ENCODE measurements around the gene HIVEP3. TPM values are rescaled to one million over a fixed set of nuclear protein-coding genes. Genes with fewer than 3 reads are reported as not detected.
"Not testable (repeated sequence)": the region's sequence is repeated elsewhere in the genome, so short reads cannot be mapped to it uniquely, and the experiment has no call there.

Gene HIVEP3
- total RNA-seq, 8 experiments from 2014 or later: 3.1 to 8.0 (median 4.6) TPM

- no peak for ATAC-seq (replicated peaks in 6 of 8)
- Histone ChIP-seq H3K4me3 (no peak overlapping the region), H3K27ac (no peak overlapping the region), H3K4me1 (replicated peaks in 1 of 2) (peaks cover 0 to 6% of the 10 kb centered on the region in 2 donors)
- in situ Hi-C loops (cut with MboI; ENCODE audit: low pct_unique_long_range_greater_than_20kb in 2 of 9, low sequenced_read_pairs in 9 of 9, unreplicated experiment in 9 of 9): no loop called here
- WGBS, 10 experiments: 71 to 96% (median 80%) methylated on average over 1 to 13 of the region's 19 CpGs; no CpG with 5 or more reads in 1 of the 10 experiments
Measured at GRCh38 chr1:41698916-41699860, 219.5 kb downstream of the HIVEP3 start.

GRCh38 chr1:41696381-41696780, 222.3 kb downstream of the HIVEP3 start:
- ATAC-seq (replicated peaks in 6 of 8): no peak
- in situ Hi-C loops (cut with MboI; ENCODE audit: low pct_unique_long_range_greater_than_20kb in 2 of 9, low sequenced_read_pairs in 9 of 9, unreplicated experiment in 9 of 9): no loop called here
- WGBS, 10 experiments: 50 to 100% (median 76%) methylated on average over 1 to 8 of the region's 9 CpGs; no CpG with 5 or more reads in 1 of the 10 experiments
- no peak overlapping the region for H3K27ac ChIP-seq
- peaks cover 5 to 6% of the 10 kb centered on the region in 2 donors for H3K4me1 ChIP-seq (replicated peaks in 1 of 2)
- H3K4me3 ChIP-seq: no peak overlapping the region

GRCh38 chr1:41695118-41695745, 223.5 kb downstream of the HIVEP3 start:
- in situ Hi-C loops (cut with MboI; ENCODE audit: low pct_unique_long_range_greater_than_20kb in 2 of 9, low sequenced_read_pairs in 9 of 9, unreplicated experiment in 9 of 9): no loop called here
- Histone ChIP-seq H3K4me1 (replicated peaks in 1 of 2) (peaks cover 5 to 6% of the 10 kb centered on the region in 2 donors), H3K27ac (no peak overlapping the region), H3K4me3 (no peak overlapping the region)
- 20 to 100% (median 90%) methylated on average over 1 to 2 of the region's 3 CpGs; no CpG with 5 or more reads in 6 of the 10 experiments for WGBS, 10 experiments
- ATAC-seq (replicated peaks in 6 of 8): peak in 1 of 8 experiments; percentile 44

DNA sequence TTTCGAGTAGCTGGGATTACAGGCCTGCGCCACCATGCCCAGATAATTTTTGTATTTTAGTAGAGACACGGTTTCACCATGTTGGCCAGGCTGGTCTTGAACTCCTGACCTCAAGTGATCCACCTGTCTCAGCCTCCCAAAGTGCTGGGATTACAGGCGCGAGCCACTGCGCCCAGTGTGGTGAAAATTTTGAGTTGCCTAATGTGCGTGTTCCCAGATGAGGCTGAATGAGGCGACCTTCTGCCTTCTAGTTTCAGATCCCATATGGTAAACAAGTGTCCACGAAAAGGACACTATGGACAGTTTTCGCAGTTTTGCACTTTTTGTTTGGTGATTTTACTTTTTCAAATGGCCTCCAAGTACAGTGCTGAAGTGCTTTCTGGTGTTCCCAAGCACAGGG, 226.8 kb downstream of the HIVEP3 start:
- H3K4me3 ChIP-seq; in situ Hi-C loops (cut with MboI; ENCODE audit: low pct_unique_long_range_greater_than_20kb in 2 of 9, low sequenced_read_pairs in 9 of 9, unreplicated experiment in 9 of 9); ATAC-seq (replicated peaks in 6 of 8); H3K27ac ChIP-seq: not testable (repeated sequence)
- H3K4me1 ChIP-seq (replicated peaks in 1 of 2): peaks cover 14% of the 10 kb centered on the region in 2 donors
- WGBS, 10 experiments: 76 to 100% (median 94%) methylated on average over 1 to 8 of the region's 10 CpGs

DNA sequence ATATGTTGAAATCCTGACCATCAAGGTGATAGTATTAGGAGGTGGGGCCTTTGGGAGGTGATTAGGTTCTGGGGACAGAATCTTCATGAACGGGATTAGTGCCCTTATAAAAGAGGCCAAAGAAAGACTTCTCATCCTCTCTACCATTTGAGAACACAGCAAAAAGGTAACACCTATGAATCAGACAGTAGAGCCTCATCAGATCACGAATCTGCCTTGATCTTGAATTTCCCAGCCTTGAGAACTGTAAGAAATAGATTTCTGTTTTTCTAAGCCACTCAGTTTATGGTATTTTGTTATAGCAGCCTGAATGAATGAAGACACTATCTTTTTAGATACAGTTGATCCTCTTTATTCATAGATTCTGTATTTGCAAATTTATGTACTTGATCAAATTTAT, 227.3 kb downstream of the HIVEP3 start:
- Histone ChIP-seq H3K4me3 (no peak overlapping the region), H3K4me1 (replicated peaks in 1 of 2) (peaks cover 14% of the 10 kb centered on the region in 2 donors), H3K27ac (no peak overlapping the region)
- ATAC-seq (replicated peaks in 6 of 8): no peak
- WGBS, 10 experiments: 53 to 100% (median 80%) methylated on average over 1 to 2 of the region's 2 CpGs; no CpG with 5 or more reads in 1 of the 10 experiments
- in situ Hi-C loops (cut with MboI; ENCODE audit: low pct_unique_long_range_greater_than_20kb in 2 of 9, low sequenced_read_pairs in 9 of 9, unreplicated experiment in 9 of 9): no loop called here

- Histone ChIP-seq H3K4me3 (no peak overlapping the region), H3K4me1 (replicated peaks in 1 of 2) (peaks cover 14% of the 10 kb centered on the region in 2 donors), H3K27ac (no peak overlapping the region)
- WGBS, 10 experiments: 93 to 100% (median 98%) methylated on average over 1 to 7 of the region's 8 CpGs; no CpG with 5 or more reads in 5 of the 10 experiments
- in situ Hi-C loops (cut with MboI; ENCODE audit: low pct_unique_long_range_greater_than_20kb in 2 of 9, low sequenced_read_pairs in 9 of 9, unreplicated experiment in 9 of 9): no loop called here
- ATAC-seq (replicated peaks in 6 of 8): no peak
Measured at GRCh38 chr1:41690331-41690730, 228.4 kb downstream of the HIVEP3 start.

GRCh38 chr1:41689558-41689981, 229.2 kb downstream of the HIVEP3 start:
- peaks cover 14% of the 10 kb centered on the region in 2 donors for H3K4me1 ChIP-seq (replicated peaks in 1 of 2)
- WGBS, 10 experiments: 47 to 85% (median 71%) methylated on average over 3 to 7 of the region's 7 CpGs; no CpG with 5 or more reads in 3 of the 10 experiments
- no peak overlapping the region for H3K4me3 ChIP-seq
- H3K27ac ChIP-seq: no peak overlapping the region
- in situ Hi-C loops (cut with MboI; ENCODE audit: low pct_unique_long_range_greater_than_20kb in 2 of 9, low sequenced_read_pairs in 9 of 9, unreplicated experiment in 9 of 9): no loop called here
- ATAC-seq (replicated peaks in 6 of 8): peak in 7 of 8 experiments; percentile 10 to 91 (median 57)

DNA sequence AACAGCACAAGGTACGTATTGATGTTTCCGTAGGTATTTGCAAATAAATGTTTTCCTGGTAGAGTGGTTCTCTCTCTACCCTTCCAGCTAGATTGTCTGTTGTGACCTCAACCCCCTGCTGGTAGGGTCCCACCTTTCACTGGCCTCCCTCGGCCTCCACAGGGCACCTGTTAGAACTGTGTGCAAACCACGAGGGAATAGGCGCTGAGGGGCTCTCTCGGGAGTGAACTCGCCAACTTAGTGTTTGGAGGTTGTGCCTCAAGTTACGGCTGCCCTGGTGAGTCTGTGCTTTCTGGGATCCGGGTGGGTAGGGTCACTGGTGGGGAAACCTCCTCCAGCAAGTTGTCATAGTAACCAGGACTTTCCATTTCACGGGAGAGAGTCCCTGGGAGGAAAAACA, 229.6 kb downstream of the HIVEP3 start:
- peak in 1 of 8 experiments; percentile 23 for ATAC-seq (replicated peaks in 6 of 8)
- 71 to 100% (median 86%) methylated on average over 2 to 10 of the region's 10 CpGs for WGBS, 10 experiments
- in situ Hi-C loops (cut with MboI; ENCODE audit: low pct_unique_long_range_greater_than_20kb in 2 of 9, low sequenced_read_pairs in 9 of 9, unreplicated experiment in 9 of 9): no loop called here
- Histone ChIP-seq H3K4me1 (replicated peaks in 1 of 2) (peaks cover 14% of the 10 kb centered on the region in 2 donors), H3K27ac (no peak overlapping the region), H3K4me3 (no peak overlapping the region)

GRCh38 chr1:41687007-41687406, 231.7 kb downstream of the HIVEP3 start:
- Histone ChIP-seq H3K4me1 (replicated peaks in 1 of 2) (peaks cover 7 to 13% of the 10 kb centered on the region in 2 donors), H3K27ac (no peak overlapping the region), H3K4me3 (no peak overlapping the region)
- 80 to 100% (median 100%) methylated on average over 1 of the region's 1 CpG; no CpG with 5 or more reads in 5 of the 10 experiments for WGBS, 10 experiments
- ATAC-seq (replicated peaks in 6 of 8): no peak
- in situ Hi-C loops (cut with MboI; ENCODE audit: low pct_unique_long_range_greater_than_20kb in 2 of 9, low sequenced_read_pairs in 9 of 9, unreplicated experiment in 9 of 9): no loop called here

- in situ Hi-C loops (cut with MboI; ENCODE audit: low pct_unique_long_range_greater_than_20kb in 2 of 9, low sequenced_read_pairs in 9 of 9, unreplicated experiment in 9 of 9): no loop called here
- peaks cover 4% of the 10 kb centered on the region in 2 donors for H3K4me1 ChIP-seq (replicated peaks in 1 of 2)
- 43 to 94% (median 83%) methylated on average over 1 to 2 of the region's 4 CpGs; no CpG with 5 or more reads in 5 of the 10 experiments for WGBS, 10 experiments
- H3K27ac ChIP-seq: no peak overlapping the region
- ATAC-seq (replicated peaks in 6 of 8): no peak
- H3K4me3 ChIP-seq: no peak overlapping the region
Measured at GRCh38 chr1:41683681-41684500, 234.8 kb downstream of the HIVEP3 start.

DNA sequence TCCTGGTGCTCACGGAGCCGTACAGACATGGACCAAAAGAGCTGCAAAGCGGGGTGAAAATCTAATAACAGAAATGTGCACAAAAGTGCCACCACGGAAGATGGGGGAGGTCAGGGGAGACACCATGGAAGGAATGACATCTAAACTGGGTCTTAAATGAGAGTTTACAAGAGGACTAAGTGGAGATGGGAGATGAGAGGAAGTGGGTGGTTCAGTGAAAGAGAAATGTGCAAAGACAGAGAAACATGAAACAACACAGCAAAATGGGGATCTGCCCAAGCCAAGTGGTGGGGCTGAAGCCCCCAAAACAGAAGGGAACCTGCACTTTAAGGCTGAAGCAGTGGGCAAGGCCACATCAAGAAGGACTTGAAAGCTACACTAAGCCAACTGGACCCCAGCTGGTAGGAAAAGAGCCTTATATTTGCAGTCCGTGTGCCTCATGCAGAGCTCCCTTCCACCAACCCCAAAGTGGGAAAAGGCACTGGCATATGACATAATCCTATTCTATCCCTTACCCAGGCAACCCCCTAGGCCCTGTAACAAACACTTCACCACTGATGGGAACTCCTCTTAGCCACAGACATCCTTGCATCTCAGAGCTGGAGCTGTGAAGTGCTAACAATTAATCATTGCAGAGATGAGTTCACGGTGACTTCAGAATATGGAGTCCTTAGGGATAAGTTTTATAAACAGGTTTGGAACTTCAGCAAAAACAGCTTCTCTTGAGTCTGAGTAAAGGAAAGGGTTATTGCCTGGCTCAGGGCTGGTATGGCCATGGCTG, 235.7 kb downstream of the HIVEP3 start:
- ATAC-seq (replicated peaks in 6 of 8): peak in 2 of 8 experiments; percentile 17 to 33
- in situ Hi-C loops (cut with MboI; ENCODE audit: low pct_unique_long_range_greater_than_20kb in 2 of 9, low sequenced_read_pairs in 9 of 9, unreplicated experiment in 9 of 9): no loop called here
- Histone ChIP-seq H3K27ac (no peak overlapping the region), H3K4me3 (no peak overlapping the region), H3K4me1 (replicated peaks in 1 of 2) (peaks cover 7 to 8% of the 10 kb centered on the region in 2 donors)
- 50 to 93% (median 87%) methylated on average over 1 to 6 of the region's 6 CpGs; no CpG with 5 or more reads in 2 of the 10 experiments for WGBS, 10 experiments

GRCh38 chr1:41682149-41682548, 236.6 kb downstream of the HIVEP3 start:
- Histone ChIP-seq H3K27ac (no peak overlapping the region), H3K4me3 (no peak overlapping the region), H3K4me1 (replicated peaks in 1 of 2) (peaks cover 7 to 12% of the 10 kb centered on the region in 2 donors)
- 80 to 100% (median 95%) methylated on average over 1 to 3 of the region's 5 CpGs; no CpG with 5 or more reads in 7 of the 10 experiments for WGBS, 10 experiments
- in situ Hi-C loops (cut with MboI; ENCODE audit: low pct_unique_long_range_greater_than_20kb in 2 of 9, low sequenced_read_pairs in 9 of 9, unreplicated experiment in 9 of 9): no loop called here
- peak in 1 of 8 experiments; percentile 8 for ATAC-seq (replicated peaks in 6 of 8)
